HepG2 (cell line): ENCODE measurements around the gene ARHGDIA. TPM values are rescaled to one million over a fixed set of nuclear protein-coding genes. Genes with fewer than 3 reads are reported as not detected.
A peak's percentile ranks its signal among the peaks of the same experiment; 100 is the strongest.

Experiments used
- CAMTA2 ChIP-seq: sonication (generic); formaldehyde crosslinking; IDR thresholded peaks from 2 replicates; pipeline ENCODE4 v1.4.0; 2020; ENCODE audit warnings: mild to moderate bottlenecking, missing genetic modification reagents, borderline replicate concordance
- CREB1 ChIP-seq, 2 experiments: fragments of 450-650 bp in 1 of 2; IDR thresholded peaks; 2 replicates each; pipeline ENCODE4 v1.6.1; 2016 to 2017; ENCODE audit warnings: control low read depth in 1 of 2, mild to moderate bottlenecking in 1 of 2, missing compliant biosample characterization in 1 of 2, missing genetic modification characterization in 1 of 2
- MATR3 ChIP-seq: sonication (generic); formaldehyde crosslinking; IDR thresholded peaks from 2 replicates; pipeline ENCODE4 v1.4.0; 2020; ENCODE audit warnings: missing genetic modification reagents
- ZNF225 ChIP-seq: sonication (generic); formaldehyde crosslinking; IDR thresholded peaks from 2 replicates; pipeline ENCODE4 v1.4.0; 2020; ENCODE audit warnings: mild to moderate bottlenecking, missing genetic modification reagents
- polyA plus RNA-seq, 8 experiments: library from polyadenylated mRNA; depleted of rRNA in 3 of 8; stranded (reverse) in 7 of 8; unstranded in 1 of 8; fragments of >200 nt; fragmentation: Illumina TruSeq in 4 of 8; extraction: Trizol in 4 of 8; gene quantifications; 2 replicates each; pipeline versions ENCODE4 v1.2.1 to v1.2.3, GENCODE V29; 2011 to 2016; ENCODE audit warnings: low read depth in 4 of 8, missing spikeins in 1 of 8, mixed read lengths in 1 of 8; ENCODE audit not compliant: insufficient read depth in 1 of 8
- total RNA-seq, 5 experiments: library from RNA; depleted of rRNA; stranded (reverse); fragments of >200 nt; fragmentation: Illumina TruSeq; extraction: Trizol; gene quantifications; 2 replicates each; pipeline ENCODE4 v1.2.3, GENCODE V29; 2016; ENCODE audit warnings: low read depth in 1 of 5
- TF ChIP-seq, protein P1 (sequence below): sonication (generic); formaldehyde crosslinking; IDR thresholded peaks from 2 replicates; pipeline ENCODE4 v1.4.0; 2020; ENCODE audit warnings: missing genetic modification reagents
- TF ChIP-seq, protein P2 (sequence below): sonication (generic); formaldehyde crosslinking; IDR thresholded peaks from 2 replicates; pipeline ENCODE4 v1.4.0; 2020; ENCODE audit warnings: mild to moderate bottlenecking, missing genetic modification reagents
- TF ChIP-seq, protein P3 (sequence below): sonication (generic); formaldehyde crosslinking; IDR thresholded peaks from 2 replicates; pipeline ENCODE4 v1.9.0; 2021; ENCODE audit warnings: mild to moderate bottlenecking, missing genetic modification reagents

The ARHGDIA gene
- total and polyA plus RNA-seq, 2 of the 13 experiments (the other 11 are each of a cell fraction or from before 2014, with no cell fraction given) = 40.0 to 64.0 TPM

DNA sequence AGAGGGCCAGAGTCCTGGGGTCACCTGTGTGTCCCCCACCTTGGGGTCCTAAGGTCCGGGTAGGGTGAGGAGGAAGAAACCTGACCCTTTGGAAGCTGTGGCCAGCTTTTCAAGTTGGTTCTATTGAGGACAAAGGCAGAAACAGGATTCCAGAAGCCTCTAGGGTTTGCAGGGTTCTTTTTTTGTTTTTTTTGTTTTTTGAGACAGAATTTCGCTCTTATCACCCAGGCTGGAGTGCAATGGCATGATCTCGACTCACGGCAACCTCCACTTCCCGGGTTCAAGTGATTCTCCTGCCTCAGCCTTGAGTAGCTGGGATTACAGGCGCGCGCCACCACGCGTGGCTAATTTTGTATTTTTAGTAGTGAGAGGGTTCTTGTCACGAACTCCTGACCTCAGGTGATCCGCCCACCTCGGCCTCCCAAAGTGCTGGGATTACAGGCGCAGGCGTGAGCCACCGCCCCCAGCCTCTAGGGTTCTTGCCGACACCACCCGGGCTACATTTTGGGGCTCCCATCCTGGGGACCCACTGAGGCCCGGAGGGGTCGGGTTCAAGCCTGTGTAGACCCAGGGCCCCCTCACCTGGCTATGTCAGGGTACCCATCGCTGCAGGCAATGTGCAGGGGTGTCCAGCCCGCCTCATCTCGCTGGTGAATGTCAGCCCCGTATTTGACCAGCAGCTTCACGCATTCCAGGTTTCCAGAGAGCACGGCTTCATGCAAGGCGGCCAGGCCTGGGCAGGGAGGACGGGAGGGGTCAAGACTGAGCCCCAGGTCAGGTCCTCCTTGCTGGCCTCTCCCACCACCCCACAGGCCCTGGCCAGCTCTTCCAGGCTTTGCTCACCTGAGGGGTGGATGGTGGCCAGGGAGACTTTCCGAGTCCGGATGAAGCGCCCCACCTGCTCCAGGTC lies 37.0 kb downstream of the ARHGDIA start (continued):
- TF ChIP-seq, protein P1, sequence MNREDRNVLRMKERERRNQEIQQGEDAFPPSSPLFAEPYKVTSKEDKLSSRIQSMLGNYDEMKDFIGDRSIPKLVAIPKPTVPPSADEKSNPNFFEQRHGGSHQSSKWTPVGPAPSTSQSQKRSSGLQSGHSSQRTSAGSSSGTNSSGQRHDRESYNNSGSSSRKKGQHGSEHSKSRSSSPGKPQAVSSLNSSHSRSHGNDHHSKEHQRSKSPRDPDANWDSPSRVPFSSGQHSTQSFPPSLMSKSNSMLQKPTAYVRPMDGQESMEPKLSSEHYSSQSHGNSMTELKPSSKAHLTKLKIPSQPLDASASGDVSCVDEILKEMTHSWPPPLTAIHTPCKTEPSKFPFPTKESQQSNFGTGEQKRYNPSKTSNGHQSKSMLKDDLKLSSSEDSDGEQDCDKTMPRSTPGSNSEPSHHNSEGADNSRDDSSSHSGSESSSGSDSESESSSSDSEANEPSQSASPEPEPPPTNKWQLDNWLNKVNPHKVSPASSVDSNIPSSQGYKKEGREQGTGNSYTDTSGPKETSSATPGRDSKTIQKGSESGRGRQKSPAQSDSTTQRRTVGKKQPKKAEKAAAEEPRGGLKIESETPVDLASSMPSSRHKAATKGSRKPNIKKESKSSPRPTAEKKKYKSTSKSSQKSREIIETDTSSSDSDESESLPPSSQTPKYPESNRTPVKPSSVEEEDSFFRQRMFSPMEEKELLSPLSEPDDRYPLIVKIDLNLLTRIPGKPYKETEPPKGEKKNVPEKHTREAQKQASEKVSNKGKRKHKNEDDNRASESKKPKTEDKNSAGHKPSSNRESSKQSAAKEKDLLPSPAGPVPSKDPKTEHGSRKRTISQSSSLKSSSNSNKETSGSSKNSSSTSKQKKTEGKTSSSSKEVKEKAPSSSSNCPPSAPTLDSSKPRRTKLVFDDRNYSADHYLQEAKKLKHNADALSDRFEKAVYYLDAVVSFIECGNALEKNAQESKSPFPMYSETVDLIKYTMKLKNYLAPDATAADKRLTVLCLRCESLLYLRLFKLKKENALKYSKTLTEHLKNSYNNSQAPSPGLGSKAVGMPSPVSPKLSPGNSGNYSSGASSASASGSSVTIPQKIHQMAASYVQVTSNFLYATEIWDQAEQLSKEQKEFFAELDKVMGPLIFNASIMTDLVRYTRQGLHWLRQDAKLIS = no peak
- TF ChIP-seq MATR3 (CRISPR knock-in tag) = no peak
- no peak for TF ChIP-seq ZNF225 (CRISPR knock-in tag)
- peak; percentile 25; the same call in 1 of the 2 replicates for TF ChIP-seq CAMTA2 (CRISPR knock-in tag)
- TF ChIP-seq, protein P2, sequence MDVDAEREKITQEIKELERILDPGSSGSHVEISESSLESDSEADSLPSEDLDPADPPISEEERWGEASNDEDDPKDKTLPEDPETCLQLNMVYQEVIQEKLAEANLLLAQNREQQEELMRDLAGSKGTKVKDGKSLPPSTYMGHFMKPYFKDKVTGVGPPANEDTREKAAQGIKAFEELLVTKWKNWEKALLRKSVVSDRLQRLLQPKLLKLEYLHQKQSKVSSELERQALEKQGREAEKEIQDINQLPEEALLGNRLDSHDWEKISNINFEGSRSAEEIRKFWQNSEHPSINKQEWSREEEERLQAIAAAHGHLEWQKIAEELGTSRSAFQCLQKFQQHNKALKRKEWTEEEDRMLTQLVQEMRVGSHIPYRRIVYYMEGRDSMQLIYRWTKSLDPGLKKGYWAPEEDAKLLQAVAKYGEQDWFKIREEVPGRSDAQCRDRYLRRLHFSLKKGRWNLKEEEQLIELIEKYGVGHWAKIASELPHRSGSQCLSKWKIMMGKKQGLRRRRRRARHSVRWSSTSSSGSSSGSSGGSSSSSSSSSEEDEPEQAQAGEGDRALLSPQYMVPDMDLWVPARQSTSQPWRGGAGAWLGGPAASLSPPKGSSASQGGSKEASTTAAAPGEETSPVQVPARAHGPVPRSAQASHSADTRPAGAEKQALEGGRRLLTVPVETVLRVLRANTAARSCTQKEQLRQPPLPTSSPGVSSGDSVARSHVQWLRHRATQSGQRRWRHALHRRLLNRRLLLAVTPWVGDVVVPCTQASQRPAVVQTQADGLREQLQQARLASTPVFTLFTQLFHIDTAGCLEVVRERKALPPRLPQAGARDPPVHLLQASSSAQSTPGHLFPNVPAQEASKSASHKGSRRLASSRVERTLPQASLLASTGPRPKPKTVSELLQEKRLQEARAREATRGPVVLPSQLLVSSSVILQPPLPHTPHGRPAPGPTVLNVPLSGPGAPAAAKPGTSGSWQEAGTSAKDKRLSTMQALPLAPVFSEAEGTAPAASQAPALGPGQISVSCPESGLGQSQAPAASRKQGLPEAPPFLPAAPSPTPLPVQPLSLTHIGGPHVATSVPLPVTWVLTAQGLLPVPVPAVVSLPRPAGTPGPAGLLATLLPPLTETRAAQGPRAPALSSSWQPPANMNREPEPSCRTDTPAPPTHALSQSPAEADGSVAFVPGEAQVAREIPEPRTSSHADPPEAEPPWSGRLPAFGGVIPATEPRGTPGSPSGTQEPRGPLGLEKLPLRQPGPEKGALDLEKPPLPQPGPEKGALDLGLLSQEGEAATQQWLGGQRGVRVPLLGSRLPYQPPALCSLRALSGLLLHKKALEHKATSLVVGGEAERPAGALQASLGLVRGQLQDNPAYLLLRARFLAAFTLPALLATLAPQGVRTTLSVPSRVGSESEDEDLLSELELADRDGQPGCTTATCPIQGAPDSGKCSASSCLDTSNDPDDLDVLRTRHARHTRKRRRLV (CRISPR knock-in tag) = no peak; the same call in 1 of the 2 replicates
- TF ChIP-seq CREB1 (IDR thresholded peaks at IDR 0.05) = no peak
- peak; percentile 54; the same call in 1 of the 2 replicates for TF ChIP-seq CREB1 (CRISPR knock-in tag; IDR thresholded peaks at IDR 0.05)
- TF ChIP-seq, protein P3, sequence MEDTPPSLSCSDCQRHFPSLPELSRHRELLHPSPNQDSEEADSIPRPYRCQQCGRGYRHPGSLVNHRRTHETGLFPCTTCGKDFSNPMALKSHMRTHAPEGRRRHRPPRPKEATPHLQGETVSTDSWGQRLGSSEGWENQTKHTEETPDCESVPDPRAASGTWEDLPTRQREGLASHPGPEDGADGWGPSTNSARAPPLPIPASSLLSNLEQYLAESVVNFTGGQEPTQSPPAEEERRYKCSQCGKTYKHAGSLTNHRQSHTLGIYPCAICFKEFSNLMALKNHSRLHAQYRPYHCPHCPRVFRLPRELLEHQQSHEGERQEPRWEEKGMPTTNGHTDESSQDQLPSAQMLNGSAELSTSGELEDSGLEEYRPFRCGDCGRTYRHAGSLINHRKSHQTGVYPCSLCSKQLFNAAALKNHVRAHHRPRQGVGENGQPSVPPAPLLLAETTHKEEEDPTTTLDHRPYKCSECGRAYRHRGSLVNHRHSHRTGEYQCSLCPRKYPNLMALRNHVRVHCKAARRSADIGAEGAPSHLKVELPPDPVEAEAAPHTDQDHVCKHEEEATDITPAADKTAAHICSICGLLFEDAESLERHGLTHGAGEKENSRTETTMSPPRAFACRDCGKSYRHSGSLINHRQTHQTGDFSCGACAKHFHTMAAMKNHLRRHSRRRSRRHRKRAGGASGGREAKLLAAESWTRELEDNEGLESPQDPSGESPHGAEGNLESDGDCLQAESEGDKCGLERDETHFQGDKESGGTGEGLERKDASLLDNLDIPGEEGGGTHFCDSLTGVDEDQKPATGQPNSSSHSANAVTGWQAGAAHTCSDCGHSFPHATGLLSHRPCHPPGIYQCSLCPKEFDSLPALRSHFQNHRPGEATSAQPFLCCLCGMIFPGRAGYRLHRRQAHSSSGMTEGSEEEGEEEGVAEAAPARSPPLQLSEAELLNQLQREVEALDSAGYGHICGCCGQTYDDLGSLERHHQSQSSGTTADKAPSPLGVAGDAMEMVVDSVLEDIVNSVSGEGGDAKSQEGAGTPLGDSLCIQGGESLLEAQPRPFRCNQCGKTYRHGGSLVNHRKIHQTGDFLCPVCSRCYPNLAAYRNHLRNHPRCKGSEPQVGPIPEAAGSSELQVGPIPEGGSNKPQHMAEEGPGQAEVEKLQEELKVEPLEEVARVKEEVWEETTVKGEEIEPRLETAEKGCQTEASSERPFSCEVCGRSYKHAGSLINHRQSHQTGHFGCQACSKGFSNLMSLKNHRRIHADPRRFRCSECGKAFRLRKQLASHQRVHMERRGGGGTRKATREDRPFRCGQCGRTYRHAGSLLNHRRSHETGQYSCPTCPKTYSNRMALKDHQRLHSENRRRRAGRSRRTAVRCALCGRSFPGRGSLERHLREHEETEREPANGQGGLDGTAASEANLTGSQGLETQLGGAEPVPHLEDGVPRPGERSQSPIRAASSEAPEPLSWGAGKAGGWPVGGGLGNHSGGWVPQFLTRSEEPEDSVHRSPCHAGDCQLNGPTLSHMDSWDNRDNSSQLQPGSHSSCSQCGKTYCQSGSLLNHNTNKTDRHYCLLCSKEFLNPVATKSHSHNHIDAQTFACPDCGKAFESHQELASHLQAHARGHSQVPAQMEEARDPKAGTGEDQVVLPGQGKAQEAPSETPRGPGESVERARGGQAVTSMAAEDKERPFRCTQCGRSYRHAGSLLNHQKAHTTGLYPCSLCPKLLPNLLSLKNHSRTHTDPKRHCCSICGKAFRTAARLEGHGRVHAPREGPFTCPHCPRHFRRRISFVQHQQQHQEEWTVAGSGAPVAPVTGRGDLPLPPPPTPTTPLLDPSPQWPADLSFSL (CRISPR knock-in tag) = no peak
